ENCODE results near the gene TJP1.

The TJP1 gene

DNA sequence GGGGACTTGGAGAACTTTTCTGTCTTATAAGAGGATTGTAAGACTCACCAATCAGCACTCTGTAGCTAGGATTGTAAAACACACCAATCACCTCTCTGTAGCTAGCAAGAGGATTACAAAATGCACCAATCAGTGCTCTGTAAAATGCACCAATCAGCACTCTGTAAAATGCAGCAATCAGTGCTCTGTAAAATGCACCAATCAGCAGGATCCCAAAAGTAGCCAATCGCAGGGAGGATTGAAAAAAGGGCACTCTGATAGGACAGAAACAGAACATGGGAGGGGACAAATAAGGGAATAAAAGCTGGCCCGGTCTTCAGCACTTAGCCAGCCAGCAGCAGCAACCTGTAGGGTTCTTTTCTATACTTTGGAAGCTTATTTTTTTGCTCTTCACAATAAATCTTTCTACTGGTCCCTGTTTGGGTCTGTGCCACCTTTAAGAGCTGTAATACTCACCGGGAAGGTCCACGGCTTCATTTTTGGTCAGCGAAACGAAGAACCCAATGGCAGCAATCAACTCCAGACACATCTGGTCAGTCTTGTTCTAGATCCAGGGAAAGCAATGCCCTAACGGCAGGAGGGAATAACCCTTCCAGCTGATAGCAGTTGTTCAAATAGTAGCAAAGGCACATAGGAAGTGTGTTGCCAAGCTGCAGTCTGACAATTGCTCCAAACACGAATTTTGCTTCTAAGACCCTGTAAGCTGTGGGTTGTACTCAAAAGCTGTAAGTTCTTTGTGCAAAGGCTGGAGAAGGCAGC, 135.6 kb downstream of the TJP1 start:
- TF ChIP-seq SIN3A (IDR thresholded peaks at IDR 0.05; ENCODE audit: borderline replicate concordance, insufficient read depth, low read length) = no peak
- TF ChIP-seq POLR2AphosphoS5 (IDR thresholded peaks at IDR 0.05; ENCODE audit: low read depth, low read length) = no peak

GRCh38 chr15:29686079-29686425, 136.2 kb downstream of the TJP1 start:
- TF ChIP-seq FOXP2 (optimal IDR thresholded peaks at IDR 0.05; ENCODE audit: borderline replicate concordance, extremely low read depth, extremely low read length, insufficient read depth) (no peak), POLR2AphosphoS5 (IDR thresholded peaks at IDR 0.05; ENCODE audit: low read depth, low read length) (no peak), TAF1 (IDR thresholded peaks at IDR 0.05; ENCODE audit: borderline replicate concordance, insufficient read depth, low read length) (no peak), SIN3A (IDR thresholded peaks at IDR 0.05; ENCODE audit: borderline replicate concordance, insufficient read depth, low read length) (no peak)
- TF ChIP-seq, protein P1, sequence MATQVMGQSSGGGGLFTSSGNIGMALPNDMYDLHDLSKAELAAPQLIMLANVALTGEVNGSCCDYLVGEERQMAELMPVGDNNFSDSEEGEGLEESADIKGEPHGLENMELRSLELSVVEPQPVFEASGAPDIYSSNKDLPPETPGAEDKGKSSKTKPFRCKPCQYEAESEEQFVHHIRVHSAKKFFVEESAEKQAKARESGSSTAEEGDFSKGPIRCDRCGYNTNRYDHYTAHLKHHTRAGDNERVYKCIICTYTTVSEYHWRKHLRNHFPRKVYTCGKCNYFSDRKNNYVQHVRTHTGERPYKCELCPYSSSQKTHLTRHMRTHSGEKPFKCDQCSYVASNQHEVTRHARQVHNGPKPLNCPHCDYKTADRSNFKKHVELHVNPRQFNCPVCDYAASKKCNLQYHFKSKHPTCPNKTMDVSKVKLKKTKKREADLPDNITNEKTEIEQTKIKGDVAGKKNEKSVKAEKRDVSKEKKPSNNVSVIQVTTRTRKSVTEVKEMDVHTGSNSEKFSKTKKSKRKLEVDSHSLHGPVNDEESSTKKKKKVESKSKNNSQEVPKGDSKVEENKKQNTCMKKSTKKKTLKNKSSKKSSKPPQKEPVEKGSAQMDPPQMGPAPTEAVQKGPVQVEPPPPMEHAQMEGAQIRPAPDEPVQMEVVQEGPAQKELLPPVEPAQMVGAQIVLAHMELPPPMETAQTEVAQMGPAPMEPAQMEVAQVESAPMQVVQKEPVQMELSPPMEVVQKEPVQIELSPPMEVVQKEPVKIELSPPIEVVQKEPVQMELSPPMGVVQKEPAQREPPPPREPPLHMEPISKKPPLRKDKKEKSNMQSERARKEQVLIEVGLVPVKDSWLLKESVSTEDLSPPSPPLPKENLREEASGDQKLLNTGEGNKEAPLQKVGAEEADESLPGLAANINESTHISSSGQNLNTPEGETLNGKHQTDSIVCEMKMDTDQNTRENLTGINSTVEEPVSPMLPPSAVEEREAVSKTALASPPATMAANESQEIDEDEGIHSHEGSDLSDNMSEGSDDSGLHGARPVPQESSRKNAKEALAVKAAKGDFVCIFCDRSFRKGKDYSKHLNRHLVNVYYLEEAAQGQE (IDR thresholded peaks at IDR 0.05; ENCODE audit: insufficient read depth in 1 of 2, low read depth in 2 of 2, low read length in 2 of 2) = no peak

- TF ChIP-seq TAF1 (IDR thresholded peaks at IDR 0.05; ENCODE audit: borderline replicate concordance, insufficient read depth, low read length) (no peak), POLR2AphosphoS5 (IDR thresholded peaks at IDR 0.05; ENCODE audit: low read depth, low read length) (no peak), SIN3A (IDR thresholded peaks at IDR 0.05; ENCODE audit: borderline replicate concordance, insufficient read depth, low read length) (no peak), FOXP2 (optimal IDR thresholded peaks at IDR 0.05; ENCODE audit: borderline replicate concordance, extremely low read depth, extremely low read length, insufficient read depth) (no peak)
- TF ChIP-seq, protein P1 (IDR thresholded peaks at IDR 0.05; ENCODE audit: insufficient read depth in 1 of 2, low read depth in 2 of 2, low read length in 2 of 2) = no peak
These were observed 136.9 kb downstream of the TJP1 start for GRCh38 chr15:29685156-29686078.

DNA sequence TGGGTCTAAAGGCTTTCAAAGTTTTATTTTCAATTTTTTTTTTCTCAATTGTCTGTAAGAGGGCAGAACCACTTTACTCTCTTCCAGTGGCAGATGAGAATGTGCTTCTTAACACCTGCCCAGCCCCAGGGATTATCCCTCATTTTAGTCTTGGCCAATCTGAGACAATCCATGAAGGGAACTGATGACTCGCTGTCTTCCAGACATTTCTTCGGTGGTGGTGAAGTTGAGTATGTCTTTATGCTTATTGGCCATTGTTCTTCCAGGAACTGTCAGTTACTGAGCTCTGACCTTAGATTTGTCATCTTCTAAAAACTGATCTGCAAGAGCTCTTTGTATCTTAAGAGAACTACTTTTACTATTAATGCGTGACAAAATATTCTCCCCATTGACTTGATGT, 139.5 kb downstream of the TJP1 start:
- TF ChIP-seq FOXP2 (optimal IDR thresholded peaks at IDR 0.05; ENCODE audit: borderline replicate concordance, extremely low read depth, extremely low read length, insufficient read depth) (no peak), TAF1 (IDR thresholded peaks at IDR 0.05; ENCODE audit: borderline replicate concordance, insufficient read depth, low read length) (no peak), SIN3A (IDR thresholded peaks at IDR 0.05; ENCODE audit: borderline replicate concordance, insufficient read depth, low read length) (no peak), POLR2AphosphoS5 (IDR thresholded peaks at IDR 0.05; ENCODE audit: low read depth, low read length) (no peak)
- TF ChIP-seq, protein P1 (IDR thresholded peaks at IDR 0.05; ENCODE audit: insufficient read depth in 1 of 2, low read depth in 2 of 2, low read length in 2 of 2) = no peak

DNA sequence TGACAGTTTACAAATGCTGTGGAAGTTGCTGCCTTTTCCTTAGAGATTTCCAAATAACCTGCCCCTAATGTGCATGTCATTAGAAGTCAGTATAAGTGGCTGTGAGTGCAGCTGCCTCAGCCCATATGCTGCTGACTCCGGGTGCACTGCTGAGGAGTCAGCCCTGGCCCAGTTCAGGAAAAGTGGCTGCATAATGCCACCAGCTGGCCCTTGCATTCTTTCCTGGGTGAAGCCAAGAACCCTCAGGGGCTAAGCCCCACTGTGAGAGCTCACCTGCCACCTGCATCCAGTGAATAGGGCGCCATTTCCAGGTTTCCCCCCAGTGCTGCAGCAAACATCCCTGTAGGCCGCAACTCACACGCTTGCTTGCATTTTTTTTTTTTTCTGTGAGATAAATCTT, 139.9 kb downstream of the TJP1 start:
- no peak for TF ChIP-seq TAF1 (IDR thresholded peaks at IDR 0.05; ENCODE audit: borderline replicate concordance, insufficient read depth, low read length)
- no peak for TF ChIP-seq FOXP2 (optimal IDR thresholded peaks at IDR 0.05; ENCODE audit: borderline replicate concordance, extremely low read depth, extremely low read length, insufficient read depth)
- TF ChIP-seq, protein P1 (IDR thresholded peaks at IDR 0.05; ENCODE audit: insufficient read depth in 1 of 2, low read depth in 2 of 2, low read length in 2 of 2) = no peak
- TF ChIP-seq POLR2AphosphoS5 (IDR thresholded peaks at IDR 0.05; ENCODE audit: low read depth, low read length) = no peak
- no peak for TF ChIP-seq SIN3A (IDR thresholded peaks at IDR 0.05; ENCODE audit: borderline replicate concordance, insufficient read depth, low read length)

All from PFSK-1 (cell line).